GM19035 (cell line): Measurements from ENCODE around the gene CAMK4.

Experiments used
- ATAC-seq: cut with Tn5 transposase; IDR thresholded peaks from one replicate; pipeline ENCODE4 v1.9.1; 2021; ENCODE audit not compliant: unreplicated experiment

Gene CAMK4

DNA sequence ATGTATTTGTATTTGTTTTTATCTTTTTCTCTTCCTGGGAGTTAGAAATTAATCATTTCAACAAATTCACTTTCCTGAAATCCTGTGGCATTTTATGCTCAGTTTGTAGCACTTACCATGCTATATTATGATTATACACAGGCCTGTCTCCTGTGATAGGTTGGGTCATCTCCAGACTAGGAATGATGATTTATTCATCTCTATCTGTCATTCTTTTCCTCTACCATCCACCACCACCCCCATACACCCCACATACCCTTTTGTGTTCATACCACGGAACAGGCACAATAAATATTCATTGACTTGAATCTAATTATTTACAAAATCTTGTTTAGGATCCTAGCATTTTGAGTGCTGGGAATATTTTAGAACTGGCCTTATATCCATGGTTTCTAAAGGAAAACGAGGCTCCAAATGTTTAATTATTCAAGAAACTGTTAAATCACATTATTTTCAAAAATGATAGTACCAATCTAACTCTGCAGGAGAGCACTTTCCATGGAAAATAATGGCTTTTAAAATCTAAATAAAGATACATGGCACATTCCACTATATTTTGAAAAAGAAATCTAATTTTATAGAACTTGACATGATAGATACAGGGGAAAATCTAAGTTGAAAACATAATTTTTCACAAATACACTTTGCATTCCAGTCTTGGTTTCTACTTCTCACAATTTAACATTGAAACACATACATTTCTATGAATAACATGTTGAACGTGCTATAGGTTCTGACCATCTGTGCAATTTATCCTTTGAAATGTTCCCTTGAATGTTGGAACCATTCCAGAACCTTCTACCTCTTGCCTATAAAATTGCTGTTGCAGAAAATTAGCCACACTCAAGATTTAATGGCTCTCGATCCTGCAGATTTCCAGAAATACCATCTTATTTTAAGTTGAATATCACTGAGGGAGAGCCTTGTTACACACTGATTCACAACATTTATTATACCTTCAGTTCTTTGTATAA is 198.8 kb downstream of the CAMK4 start:
- ATAC-seq, result no peak

DNA sequence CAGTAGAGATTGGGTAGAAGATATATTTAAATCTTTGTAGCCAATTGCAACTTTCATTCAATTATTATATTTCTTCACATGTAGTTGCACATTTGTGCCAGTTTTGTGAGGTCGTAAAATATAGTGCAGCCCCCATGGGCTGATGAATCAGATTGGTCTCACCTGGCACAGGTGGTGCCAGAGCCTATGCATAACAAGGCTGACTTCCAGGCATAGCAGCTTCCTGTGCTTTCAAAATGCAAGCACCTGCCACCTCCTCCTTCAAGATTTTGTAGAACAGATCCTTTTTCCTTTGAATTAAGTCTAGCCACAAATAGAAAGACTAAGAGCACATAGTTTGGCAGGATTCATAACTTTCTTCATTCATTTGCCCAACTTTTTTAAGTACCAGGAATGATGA is 201.0 kb downstream of the CAMK4 start:
- ATAC-seq, result no peak

GRCh38 chr5:111427762-111428161 is 203.6 kb downstream of the CAMK4 start:
- ATAC-seq, result no peak

- ATAC-seq, result no peak
Observed at GRCh38 chr5:111432883-111433536, 208.8 kb downstream of the CAMK4 start.

GRCh38 chr5:111434800-111435199 is 210.6 kb downstream of the CAMK4 start:
- no peak for ATAC-seq

DNA sequence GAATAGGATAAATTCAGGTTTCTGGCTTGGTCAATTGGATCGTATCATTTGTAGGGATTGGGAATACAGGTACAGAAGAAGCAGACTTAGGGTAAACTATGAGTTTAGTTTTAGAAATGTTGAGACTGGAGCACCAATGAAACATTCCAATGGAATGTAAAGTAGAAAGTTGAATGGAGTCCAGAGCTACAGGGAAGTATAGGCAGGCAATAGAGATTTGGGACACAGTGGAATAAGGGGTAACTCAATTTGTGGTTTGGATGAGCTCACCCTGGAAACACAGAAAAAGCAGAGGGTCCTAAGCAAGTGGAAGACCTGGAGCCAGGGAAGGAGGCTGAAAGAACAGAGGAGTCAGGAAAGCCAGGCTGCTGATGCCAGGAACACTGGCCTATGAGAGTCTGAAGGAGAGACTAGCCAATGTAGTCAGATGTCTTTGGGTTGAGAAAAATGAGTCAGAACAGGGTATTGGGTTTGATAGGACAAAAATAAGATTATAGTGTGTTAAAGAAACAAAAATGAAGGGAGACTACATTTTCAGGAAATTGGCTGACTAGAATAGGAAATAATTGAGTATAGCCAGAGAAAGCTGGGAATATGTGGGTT is 215.4 kb downstream of the CAMK4 start:
- ATAC-seq, result no peak

DNA sequence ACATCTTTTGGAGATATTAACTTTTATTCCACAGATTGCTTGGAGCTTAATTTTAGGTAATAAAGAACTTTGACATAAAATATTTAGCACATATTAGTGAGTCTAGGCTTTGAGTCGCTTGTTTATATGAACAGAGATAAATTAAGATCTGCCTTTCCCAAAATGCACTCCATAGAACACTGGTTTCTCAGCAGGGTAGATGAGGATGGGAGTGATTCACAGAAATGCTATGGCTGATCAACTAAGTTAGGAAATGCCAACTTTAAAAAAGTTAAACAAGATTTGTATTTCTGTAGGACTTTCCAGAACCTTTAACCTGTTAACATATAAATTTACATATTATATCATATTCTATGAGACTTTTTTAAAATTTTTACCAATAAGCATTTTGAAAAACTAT is 222.9 kb downstream of the CAMK4 start:
- no peak for ATAC-seq

DNA sequence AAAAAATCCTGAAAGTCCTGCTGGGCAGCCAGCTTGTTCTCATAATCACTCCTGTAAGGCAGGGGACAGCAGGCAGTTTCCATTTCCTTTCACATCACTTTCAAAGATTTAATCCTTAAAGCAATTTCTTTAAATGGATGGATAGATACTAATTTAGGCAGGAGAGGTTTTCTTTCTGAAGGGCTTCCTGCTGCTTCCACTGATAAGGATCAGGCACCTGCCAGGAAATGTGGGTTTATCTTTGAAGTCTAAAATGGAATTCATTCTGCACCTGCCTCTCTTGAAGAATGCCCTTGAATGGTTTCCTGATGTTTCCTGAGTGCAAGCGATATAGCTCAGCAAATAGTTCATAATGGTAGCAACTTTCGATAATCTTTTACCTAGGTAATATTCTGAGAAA is 223.6 kb downstream of the CAMK4 start:
- no peak for ATAC-seq

GRCh38 chr5:111453295-111453694 is 229.1 kb downstream of the CAMK4 start:
- ATAC-seq, result no peak

DNA sequence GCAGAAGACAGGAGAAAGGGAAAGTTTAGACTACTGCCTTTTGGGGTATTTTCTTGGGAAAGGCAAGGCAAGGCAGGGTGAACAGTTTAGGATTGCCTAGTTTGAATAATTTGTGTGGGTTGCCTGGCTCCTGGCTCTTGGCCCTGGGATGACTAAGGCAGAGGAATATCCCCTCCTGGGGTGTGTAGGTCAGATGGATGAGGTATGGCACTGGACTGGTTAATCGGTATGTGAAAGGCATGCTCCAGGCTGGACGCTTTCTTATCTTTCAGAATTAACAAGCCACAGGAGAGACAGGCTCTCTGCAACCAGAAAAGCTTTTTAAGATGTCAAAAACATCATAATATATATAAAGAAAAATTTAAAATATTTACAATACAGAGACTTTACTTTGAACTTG is 229.6 kb downstream of the CAMK4 start:
- ATAC-seq, result no peak

DNA sequence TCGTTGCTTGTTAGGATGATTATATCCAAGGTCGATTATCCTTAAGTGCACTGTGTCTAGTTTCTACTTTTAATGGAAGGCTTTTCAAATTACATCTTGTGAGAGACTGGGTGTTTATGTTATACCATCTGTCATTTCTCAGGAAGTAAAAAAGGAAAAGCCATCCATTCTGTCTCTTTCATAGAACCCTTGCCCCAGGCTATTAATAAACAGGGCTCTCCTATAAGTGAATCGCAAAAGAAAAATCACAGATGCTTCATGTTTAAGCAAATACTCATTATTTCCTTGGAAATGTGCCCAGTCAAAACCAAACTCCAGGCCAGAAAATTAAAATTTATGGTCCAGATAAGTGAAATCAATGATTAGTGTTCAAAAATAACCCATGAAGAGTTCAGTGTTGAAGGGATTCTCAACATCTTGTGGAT is 230.0 kb downstream of the CAMK4 start:
- ATAC-seq, result no peak

DNA sequence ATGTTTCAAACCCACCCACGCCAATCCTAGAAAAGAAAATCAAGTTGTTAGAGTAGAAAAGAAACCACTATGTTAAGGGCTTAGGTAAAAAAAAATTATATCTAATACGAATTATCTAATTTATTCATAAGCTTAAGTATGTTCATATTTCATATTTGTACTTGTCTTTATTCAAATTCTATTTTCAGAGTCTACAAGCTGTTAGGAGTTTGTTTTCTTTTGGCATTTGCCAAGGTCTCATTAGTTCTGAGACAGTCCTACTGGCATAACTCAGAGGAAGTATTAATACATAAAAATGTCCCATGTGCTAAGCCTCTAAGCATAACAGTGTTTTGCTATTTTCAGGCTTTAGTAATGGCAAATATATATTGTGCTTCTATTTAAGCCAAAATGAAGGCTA is 230.6 kb downstream of the CAMK4 start:
- ATAC-seq, result no peak

- no peak for ATAC-seq
Observed at GRCh38 chr5:111461255-111461671, 237.1 kb downstream of the CAMK4 start.

DNA sequence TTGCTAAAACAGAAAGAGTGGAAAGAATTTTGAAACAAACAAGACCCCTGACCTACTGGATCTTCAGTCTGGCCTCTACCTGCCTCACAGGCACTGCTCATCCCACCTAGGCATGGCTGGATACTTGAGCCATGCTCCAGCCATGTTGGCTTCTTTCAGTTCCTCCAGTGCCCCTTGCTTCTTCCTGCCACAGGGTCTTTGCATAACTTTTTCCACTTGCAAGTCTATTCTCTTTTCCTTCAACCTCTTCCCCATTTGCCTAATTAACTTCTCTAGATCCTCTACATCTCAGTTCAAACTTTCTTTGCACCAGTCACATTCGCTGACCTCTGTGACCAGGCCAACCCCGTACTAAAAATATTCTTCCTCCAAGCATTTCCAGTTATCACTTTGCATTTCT is 237.8 kb downstream of the CAMK4 start:
- no peak for ATAC-seq

DNA sequence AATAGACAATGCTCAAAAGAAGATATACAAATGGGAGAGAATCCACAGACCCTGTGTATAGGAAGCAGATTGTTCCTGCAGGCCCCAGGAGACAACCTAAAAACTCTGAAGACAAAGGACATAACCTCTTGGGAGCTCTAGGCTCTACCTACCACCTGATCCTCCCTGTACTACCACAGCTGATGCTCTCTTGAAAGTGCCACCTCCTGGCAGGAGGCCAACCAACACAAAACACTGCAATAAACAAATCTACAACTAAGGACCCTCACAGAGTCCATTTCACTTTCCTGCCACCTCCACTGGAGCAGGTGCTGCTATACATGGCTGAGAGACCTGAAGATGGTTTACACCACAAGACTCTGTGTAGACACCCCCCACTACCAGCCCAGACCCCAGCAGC is 239.1 kb downstream of the CAMK4 start:
- no peak for ATAC-seq

DNA sequence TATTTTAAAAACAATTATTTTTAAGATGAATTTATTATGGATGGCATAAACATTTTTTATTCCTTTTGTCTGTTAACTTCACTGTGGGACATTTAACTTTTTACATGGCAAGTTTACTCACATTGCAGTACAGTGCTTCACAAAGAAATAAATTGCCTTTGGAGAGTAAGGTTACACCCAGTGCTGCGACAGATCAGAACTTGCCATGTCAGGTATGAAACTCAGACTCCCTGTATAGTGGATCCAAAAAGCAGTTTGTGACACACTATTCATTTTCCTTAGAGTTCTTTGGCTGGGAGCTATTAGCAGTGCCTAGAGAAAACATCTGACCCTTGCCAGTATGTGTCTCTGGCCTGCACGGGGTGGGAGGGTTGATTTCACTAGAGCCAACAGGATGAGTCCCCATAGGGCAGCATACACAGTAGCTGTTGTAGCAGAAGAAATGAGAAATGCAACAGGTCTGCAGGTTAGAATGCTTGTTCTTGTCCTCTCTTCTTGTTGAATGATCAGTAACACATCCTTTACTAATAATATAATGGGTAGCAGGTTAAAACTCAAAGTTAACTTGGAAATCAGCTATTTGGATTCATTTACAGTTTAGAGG is 245.2 kb downstream of the CAMK4 start:
- ATAC-seq, result no peak

GRCh38 chr5:111469903-111470302 is 245.7 kb downstream of the CAMK4 start:
- no peak for ATAC-seq

DNA sequence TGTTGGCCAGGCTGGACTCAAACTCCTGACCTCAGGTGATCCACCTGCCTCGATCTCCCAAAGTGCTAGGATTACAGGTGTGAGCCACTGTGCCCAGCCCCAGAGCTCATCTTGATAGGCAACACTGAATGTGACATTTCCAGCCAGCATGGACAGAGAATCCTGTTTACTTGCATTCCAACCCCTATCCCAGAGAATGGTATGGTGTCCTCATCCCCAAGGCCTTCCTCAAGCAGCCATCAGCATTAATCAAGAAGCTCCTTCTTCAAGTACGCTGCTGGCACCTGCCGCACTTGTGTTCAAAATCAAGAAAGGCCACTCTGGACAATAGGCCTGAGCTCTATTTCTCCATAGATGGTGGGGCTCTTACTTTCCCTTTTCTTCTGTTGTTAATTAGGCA is 247.9 kb downstream of the CAMK4 start:
- ATAC-seq, result no peak

- ATAC-seq, result peak; percentile 52
Observed at GRCh38 chr5:111472579-111472978, 248.4 kb downstream of the CAMK4 start.

- ATAC-seq, result no peak
Observed at GRCh38 chr5:111478266-111478665, 254.1 kb downstream of the CAMK4 start.

DNA sequence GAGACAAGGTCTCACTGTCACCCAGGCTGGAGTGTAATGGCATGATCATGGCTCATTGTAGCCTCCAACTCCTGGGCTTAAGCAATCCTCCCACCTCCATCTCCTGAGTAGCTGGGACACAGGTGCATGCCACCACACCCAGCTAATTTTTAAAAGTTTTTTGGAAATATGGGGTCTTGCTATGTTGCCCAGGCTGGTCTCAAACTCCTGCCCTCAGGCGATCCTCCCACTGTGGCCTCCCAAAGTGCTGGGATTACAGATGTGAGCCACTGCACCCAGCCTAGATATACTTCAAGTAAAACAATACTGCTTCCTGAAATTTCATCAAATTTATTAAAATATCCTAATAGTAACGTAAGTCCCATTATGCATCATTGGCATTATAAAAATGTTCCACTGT is 254.7 kb downstream of the CAMK4 start:
- no peak for ATAC-seq
